HCT116 (cell line): ENCODE results near the gene IER3IP1. TPM values are rescaled to one million over a fixed set of nuclear protein-coding genes. Genes with fewer than 3 reads are reported as not detected.

ENCODE experiments used
- ATAC-seq: fragments of 200-7000 bp; cut with Tn5 transposase; 2 replicates; pipeline ENCODE4 v1.9.1; 2020; ENCODE audit warnings: mild to moderate bottlenecking, moderate library complexity
- BruUV-seq: library from RNA; stranded (reverse); fragments of 400-500 nt; replicated peaks from 2 replicates; lab custom pipeline; 2021; lab: Mats Ljungman, UMichigan
- CTCF ChIA-PET: fragments of 300-600 bp; sonication (Branson Sonifier 250); formaldehyde crosslinking; loops from one replicate; lab custom pipeline; 2021; ENCODE audit warnings: antibody characterized with exemption; lab: Charles Lee
- POLR2A ChIA-PET: fragments of 300-600, 350-600 bp; sonication (Branson Sonifier 250); formaldehyde crosslinking; loops from one replicate; lab custom pipeline; 2021; ENCODE audit warnings: antibody characterized with exemption; lab: Charles Lee
- RAD21 ChIA-PET, 2 experiments: fragments of 300-600 bp; sonication (Branson Sonifier 250); formaldehyde crosslinking; loops; one replicate each; lab custom pipeline; 2023; ENCODE audit warnings: low total read pairs in 2 of 2; ENCODE audit not compliant: uncharacterized antibody in 2 of 2, unreplicated experiment in 2 of 2, low non-redundant PET in 1 of 2; lab: Charles Lee
- DNase-seq: peaks from one replicate; pipeline ENCODE4 v3.0.0-alpha.2; 2010; ENCODE audit warnings: low read depth, low spot score
- H2AFZ ChIP-seq: fragments of 200-600 bp; shearing (Covaris generic), sonication (generic); 2 replicates; pipeline ENCODE4 v1.6.1; 2017; ENCODE audit warnings: low read depth, mixed run types, mixed read lengths, antibody characterized with exemption, low read length; ENCODE audit not compliant: poor library complexity, severe bottlenecking
- H3K27ac ChIP-seq: 2 replicates; pipeline ENCODE4 v1.5.1; 2012; ENCODE audit warnings: low read depth, low read length
- H3K27me3 ChIP-seq: fragments of 200-600 bp; sonication (generic); 2 replicates; pipeline ENCODE4 v1.6.1; 2016; ENCODE audit warnings: mixed run types, low read length, mixed read lengths; ENCODE audit not compliant: insufficient read depth
- H3K36me3 ChIP-seq, 2 experiments: fragments of 200-500 bp in 1 of 2; fragments of 200-600 bp in 1 of 2; sonication (Bioruptor generic) in 1 of 2; sonication (generic) in 1 of 2; 2 replicates each; pipeline versions ENCODE4 v1.5.1 to v1.6.1; 2014 to 2016; ENCODE audit warnings: low read length in 2 of 2, inconsistent platforms in 1 of 2, mixed read lengths in 1 of 2, mixed run types in 1 of 2; ENCODE audit not compliant: insufficient read depth in 2 of 2, control insufficient read depth in 1 of 2
- H3K4me1 ChIP-seq, 2 experiments: fragments of 200-600 bp in 1 of 2; sonication (generic) in 1 of 2; 2 replicates each; pipeline versions ENCODE4 v1.5.1 to v1.6.1; 2012 to 2017; ENCODE audit warnings: low read length in 2 of 2, inconsistent platforms in 1 of 2, mild to moderate bottlenecking in 1 of 2, mixed read lengths in 1 of 2, mixed run types in 1 of 2, moderate library complexity in 1 of 2; ENCODE audit not compliant: insufficient read depth in 2 of 2, control insufficient read depth in 1 of 2
- H3K4me2 ChIP-seq: fragments of 200-600 bp; sonication (generic); 2 replicates; pipeline ENCODE4 v1.6.1; 2017; ENCODE audit warnings: mixed run types, low read length, mixed read lengths
- H3K4me3 ChIP-seq, 2 experiments: fragments of 200-600 bp in 1 of 2; sonication (generic) in 1 of 2; replicated peaks in 1 of 2; 2 replicates each; pipeline ENCODE4 v1.5.1; 2011 to 2016; ENCODE audit warnings: low read length in 2 of 2, control low read depth in 1 of 2, low read depth in 1 of 2, mild to moderate bottlenecking in 1 of 2, mixed read lengths in 1 of 2, mixed run types in 1 of 2
- H3K79me2 ChIP-seq: fragments of 200-600 bp; sonication (generic); 2 replicates; pipeline ENCODE4 v1.6.1; 2017; ENCODE audit warnings: mild to moderate bottlenecking, mixed run types, low read length, moderate library complexity, mixed read lengths; ENCODE audit not compliant: insufficient read depth
- H3K9ac ChIP-seq: fragments of 200-600 bp; sonication (generic); 2 replicates; pipeline ENCODE4 v1.6.1; 2016; ENCODE audit warnings: low read length, mixed read lengths
- H3K9me2 ChIP-seq: fragments of 200-600 bp; sonication (generic), shearing (Covaris generic); 2 replicates; pipeline ENCODE4 v1.6.1; 2017; ENCODE audit warnings: mixed run types, mild to moderate bottlenecking, moderate library complexity; ENCODE audit not compliant: insufficient read depth
- H3K9me3 ChIP-seq, 2 experiments: fragments of 200-500 bp in 1 of 2; fragments of 200-600 bp in 1 of 2; sonication (Bioruptor generic) in 1 of 2; sonication (generic) in 1 of 2; 2 replicates each; pipeline ENCODE4 v1.6.1; 2014 to 2017; ENCODE audit warnings: low read length in 2 of 2, mixed read lengths in 2 of 2, inconsistent platforms in 1 of 2, low read depth in 1 of 2, mild to moderate bottlenecking in 1 of 2, mixed run types in 1 of 2, moderate library complexity in 1 of 2; ENCODE audit not compliant: control insufficient read depth in 1 of 2, insufficient read depth in 1 of 2
- H4K20me1 ChIP-seq: fragments of 200-600 bp; sonication (generic), shearing (Covaris generic); 2 replicates; pipeline ENCODE4 v1.6.1; 2017; ENCODE audit warnings: mixed run types, mild to moderate bottlenecking, moderate library complexity; ENCODE audit not compliant: insufficient read depth
- CEBPB ChIP-seq: IDR thresholded peaks from 2 replicates; pipeline ENCODE4 v1.6.1; 2012; ENCODE audit warnings: low read depth
- ELF1 ChIP-seq: IDR thresholded peaks from 2 replicates; pipeline ENCODE4 v1.6.1; 2012; ENCODE audit warnings: low read depth, borderline replicate concordance
- EZH2 ChIP-seq: fragments of 200-600 bp; sonication (generic); IDR thresholded peaks from 2 replicates; pipeline ENCODE4 v1.6.1; 2017; ENCODE audit warnings: antibody characterized with exemption, mixed run types
- JUND ChIP-seq: IDR thresholded peaks from 2 replicates; pipeline ENCODE4 v1.6.1; 2012
- POLR2AphosphoS5 ChIP-seq: IDR thresholded peaks from 2 replicates; pipeline ENCODE4 v1.6.1; 2011; ENCODE audit warnings: mild to moderate bottlenecking, low read depth, low read length, moderate library complexity
- SIN3A ChIP-seq: IDR thresholded peaks from 2 replicates; pipeline ENCODE4 v1.6.1; 2012; ENCODE audit warnings: low read depth
- SRF ChIP-seq: IDR thresholded peaks from 2 replicates; pipeline ENCODE4 v1.6.1; 2012; ENCODE audit warnings: low read depth
- YY1 ChIP-seq: IDR thresholded peaks from 2 replicates; pipeline ENCODE4 v1.6.1; 2011; ENCODE audit warnings: low read length, low read depth, moderate library complexity, mild to moderate bottlenecking; ENCODE audit not compliant: insufficient replicate concordance; ENCODE audit errors: extremely low read depth
- intact Hi-C: fragments of 100-400 bp; cut with micrococcal nuclease; formaldehyde crosslinking; loops from 2 replicates; pipeline ENCODE4 v1.10.0; 2022
- total RNA-seq: library from RNA; stranded (reverse); gene quantifications from one replicate; pipeline ENCODE4 v1.2.1, GENCODE V29; 2021; ENCODE audit not compliant: unreplicated experiment

IER3IP1 gene
- total RNA-seq, 1 experiment from 2014 or later = 12.0 TPM

DNA sequence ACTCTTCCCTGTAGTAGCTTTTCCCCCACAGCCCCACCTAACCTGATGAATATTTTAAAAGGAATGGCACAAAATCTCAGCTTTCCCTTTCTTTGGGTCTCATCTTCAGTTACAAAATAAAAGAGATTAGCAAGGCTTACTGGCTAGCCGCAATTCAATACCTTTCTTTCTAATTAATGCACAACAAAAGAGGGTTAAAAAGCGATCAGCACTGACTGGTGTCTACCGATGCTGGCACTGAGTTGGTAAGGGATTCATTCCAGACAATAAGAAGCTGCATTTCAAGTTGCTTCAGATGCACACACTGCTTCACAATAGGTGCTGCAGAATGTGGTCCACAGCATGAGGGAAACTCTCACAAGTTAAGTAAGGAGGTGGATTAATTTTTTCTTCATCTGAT, 67.8 kb downstream of the IER3IP1 start:
- Histone ChIP-seq H3K9me2 (no peaks in the 10 kb centered on the region), H3K36me3 (peaks cover 6 to 7% of the 10 kb centered on the region in 2 experiments; a peak in 2 of 4 replicates), H3K4me2 (no peak overlapping the region), H3K9me3 (no peaks in the 10 kb centered on the region), H3K4me1 (no peaks in the 10 kb centered on the region), H4K20me1 (no peaks in the 10 kb centered on the region), H3K27ac (no peak overlapping the region), H3K4me3 (no peak overlapping the region), H3K79me2 (no peaks in the 10 kb centered on the region), H3K9ac (no peak overlapping the region), H3K27me3 (no peaks in the 10 kb centered on the region), H2AFZ (no peak overlapping the region)
- TF ChIP-seq YY1 (no peak), JUND (no peak), POLR2AphosphoS5 (no peak), ELF1 (no peak), CEBPB (no peak), EZH2 (no peak), SIN3A (no peak), SRF (no peak)
- ChIA-PET RAD21 (no interaction called here), CTCF (no interaction called here), POLR2A (no interaction called here)
- DNase-seq (no peak), ATAC-seq (no peak)
- intact Hi-C loops = no loop called here
- no TSS peak for BruUV-seq

Other genes starting within 250 kb of the IER3IP1 start
- not detected for gene ELOA2, start 140.7 kb downstream of the IER3IP1 start, total RNA-seq
- 29.1 TPM for gene HDHD2, start 25.9 kb downstream of the IER3IP1 start, total RNA-seq
- not detected for gene SKOR2, start 75.3 kb upstream of the IER3IP1 start, total RNA-seq